Astrocyte of the spinal cord (primary cell): ENCODE results near the gene HERPUD1.
"Not testable (repeated sequence)": the region's sequence is repeated elsewhere in the genome, so short reads cannot be mapped to it uniquely, and the experiment has no call there.

Source experiments
- DNase-seq: peaks from one replicate; pipeline ENCODE4 v3.0.0; 2011; ENCODE audit warnings: low read depth, low spot score
- H3K4me3 ChIP-seq: 2 replicates; pipeline ENCODE4 v1.5.1; 2011; ENCODE audit warnings: low read depth, mild to moderate bottlenecking, low read length, moderate library complexity
- in situ Hi-C: cut with HindIII; loops from 2 replicates; pipeline ENCODE4 v1.10.0; 2017; ENCODE audit warnings: low sequenced_read_pairs
- TF ChIP-seq, protein P1 (sequence below): IDR thresholded peaks from 2 replicates; pipeline ENCODE4 v1.5.1; 2012; ENCODE audit warnings: low read depth, mild to moderate bottlenecking, low read length, inconsistent platforms

Gene HERPUD1

GRCh38 chr16:56927471-56927870 lies 4.5 kb upstream of the HERPUD1 start:
- TF ChIP-seq, protein P1, sequence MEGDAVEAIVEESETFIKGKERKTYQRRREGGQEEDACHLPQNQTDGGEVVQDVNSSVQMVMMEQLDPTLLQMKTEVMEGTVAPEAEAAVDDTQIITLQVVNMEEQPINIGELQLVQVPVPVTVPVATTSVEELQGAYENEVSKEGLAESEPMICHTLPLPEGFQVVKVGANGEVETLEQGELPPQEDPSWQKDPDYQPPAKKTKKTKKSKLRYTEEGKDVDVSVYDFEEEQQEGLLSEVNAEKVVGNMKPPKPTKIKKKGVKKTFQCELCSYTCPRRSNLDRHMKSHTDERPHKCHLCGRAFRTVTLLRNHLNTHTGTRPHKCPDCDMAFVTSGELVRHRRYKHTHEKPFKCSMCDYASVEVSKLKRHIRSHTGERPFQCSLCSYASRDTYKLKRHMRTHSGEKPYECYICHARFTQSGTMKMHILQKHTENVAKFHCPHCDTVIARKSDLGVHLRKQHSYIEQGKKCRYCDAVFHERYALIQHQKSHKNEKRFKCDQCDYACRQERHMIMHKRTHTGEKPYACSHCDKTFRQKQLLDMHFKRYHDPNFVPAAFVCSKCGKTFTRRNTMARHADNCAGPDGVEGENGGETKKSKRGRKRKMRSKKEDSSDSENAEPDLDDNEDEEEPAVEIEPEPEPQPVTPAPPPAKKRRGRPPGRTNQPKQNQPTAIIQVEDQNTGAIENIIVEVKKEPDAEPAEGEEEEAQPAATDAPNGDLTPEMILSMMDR = no peak
- in situ Hi-C loops = no loop called here
- no peak overlapping the region for H3K4me3 ChIP-seq
- no peak for DNase-seq

DNA sequence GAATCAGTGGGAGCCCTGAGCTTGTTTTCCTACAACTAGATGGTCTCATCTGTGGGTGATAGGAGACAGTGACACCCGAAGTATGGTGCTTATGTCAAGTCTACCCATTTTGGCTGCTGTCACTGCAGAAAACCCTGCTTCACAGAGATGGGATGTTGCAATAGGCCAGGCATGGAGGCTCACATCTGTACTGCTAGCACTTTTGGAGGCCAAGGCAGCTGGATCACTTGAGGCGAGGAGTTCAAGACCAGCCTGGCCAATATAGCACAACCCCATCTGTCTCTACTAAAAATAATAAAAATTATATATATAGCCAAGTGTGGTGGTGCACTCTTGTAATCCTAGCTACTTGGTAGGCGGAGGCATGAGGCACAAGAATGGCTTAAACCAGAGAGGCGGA lies 2.3 kb upstream of the HERPUD1 start:
- DNase-seq = no peak
- no peak overlapping the region for H3K4me3 ChIP-seq
- in situ Hi-C loops = no loop called here
- TF ChIP-seq, protein P1 = no peak

- in situ Hi-C loops = no loop called here
- H3K4me3 ChIP-seq = no peak overlapping the region
- DNase-seq = no peak
- TF ChIP-seq, protein P1 = no peak
Measured at GRCh38 chr16:56930486-56931270, 1.3 kb upstream of the HERPUD1 start.

DNA sequence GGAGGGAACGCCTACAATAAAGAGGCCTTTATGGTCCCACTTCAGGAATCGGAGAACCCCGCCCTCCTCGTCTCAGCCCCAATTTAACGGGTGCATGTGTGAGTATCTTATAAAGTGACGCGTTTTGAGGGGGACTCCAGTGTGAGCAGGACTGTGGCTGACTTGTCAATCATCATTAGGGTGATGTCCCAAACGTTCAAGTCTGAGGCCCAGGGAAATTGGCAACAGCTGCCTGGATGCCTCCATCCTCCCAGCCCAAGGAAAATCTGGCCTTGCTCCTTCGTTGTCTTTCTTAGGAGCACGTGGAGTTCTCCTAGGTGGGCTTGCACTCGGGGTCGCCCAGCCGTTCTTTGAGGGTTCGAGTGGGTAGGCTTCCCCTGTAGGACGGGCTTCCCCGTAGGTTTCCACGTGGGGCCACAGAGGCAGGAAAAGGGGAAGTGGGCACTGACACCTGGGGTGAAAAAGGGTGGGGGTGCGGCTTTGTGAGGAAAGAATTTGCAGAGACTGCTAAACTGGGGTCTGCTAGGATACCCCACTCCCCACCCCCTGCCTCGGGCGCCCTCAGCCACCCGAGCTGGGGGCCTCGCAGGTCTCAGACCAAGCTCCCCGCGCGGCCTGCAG lies 561 bp upstream of the HERPUD1 start:
- H3K4me3 ChIP-seq = peak overlapping the region; percentile 40

GRCh38 chr16:56932721-56933619 lies 1.0 kb downstream of the HERPUD1 start:
- TF ChIP-seq, protein P1 = no peak
- in situ Hi-C loops = no loop called here
- peak; percentile 60 for DNase-seq
- H3K4me3 ChIP-seq = peak overlapping the region; percentile 95

More for the DNA sequence above, 561 bp upstream of the HERPUD1 start:
- DNase-seq = no peak
- in situ Hi-C loops = no loop called here
- TF ChIP-seq, protein P1 = no peak

GRCh38 chr16:56933828-56934598 lies 2.1 kb downstream of the HERPUD1 start:
- peak overlapping the region; percentile 95 for H3K4me3 ChIP-seq
- TF ChIP-seq, protein P1 = no peak
- in situ Hi-C loops = no loop called here
- DNase-seq = no peak

DNA sequence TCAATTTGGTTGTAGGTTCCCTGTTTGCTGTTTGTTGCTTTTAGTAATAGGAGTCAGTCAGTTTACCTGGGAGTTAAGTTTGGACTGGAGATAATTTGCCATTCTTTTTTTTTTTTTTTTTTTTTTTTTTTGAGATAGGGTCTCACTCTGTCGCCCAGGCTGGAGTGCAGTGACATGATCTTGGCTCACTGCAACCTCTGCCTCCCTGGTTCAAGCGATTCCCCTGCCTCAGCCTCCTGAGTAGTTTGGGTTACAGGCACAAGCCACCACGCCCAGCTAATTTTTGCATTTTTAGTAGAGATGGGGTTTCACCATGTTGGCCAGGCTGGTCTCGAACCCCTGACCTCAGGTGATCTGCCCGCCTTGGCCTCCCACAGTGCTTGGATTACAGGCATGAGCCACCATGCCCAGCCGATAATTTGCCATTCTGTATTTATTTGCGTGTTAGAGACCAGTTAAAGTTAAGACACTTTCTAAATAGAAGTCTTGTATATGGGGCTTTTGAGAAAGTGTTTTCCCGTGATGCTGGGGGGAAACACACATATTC lies 2.7 kb downstream of the HERPUD1 start:
- peak overlapping the region; percentile 95 for H3K4me3 ChIP-seq
- in situ Hi-C loops, DNase-seq: not testable (repeated sequence)
